Measurements from ENCODE around the gene MAPK1IP1L. TPM values are rescaled to one million over a fixed set of nuclear protein-coding genes. Genes with fewer than 3 reads are reported as not detected.

MAPK1IP1L gene
- total and polyA plus RNA-seq, 2 of the 8 experiments (the other 6 are each of a cell fraction or from before 2014, with no cell fraction given) = 111 to 228 TPM

GRCh38 chr14:55026441-55026792 lies 25.0 kb upstream of the MAPK1IP1L start (continued):
- TF ChIP-seq CHD7 (IDR thresholded peaks at IDR 0.05; ENCODE audit: insufficient replicate concordance, low read length) = no peak

All from H1 (cell line).